Measurements from ENCODE around the gene NCKAP5.

Gene NCKAP5

DNA sequence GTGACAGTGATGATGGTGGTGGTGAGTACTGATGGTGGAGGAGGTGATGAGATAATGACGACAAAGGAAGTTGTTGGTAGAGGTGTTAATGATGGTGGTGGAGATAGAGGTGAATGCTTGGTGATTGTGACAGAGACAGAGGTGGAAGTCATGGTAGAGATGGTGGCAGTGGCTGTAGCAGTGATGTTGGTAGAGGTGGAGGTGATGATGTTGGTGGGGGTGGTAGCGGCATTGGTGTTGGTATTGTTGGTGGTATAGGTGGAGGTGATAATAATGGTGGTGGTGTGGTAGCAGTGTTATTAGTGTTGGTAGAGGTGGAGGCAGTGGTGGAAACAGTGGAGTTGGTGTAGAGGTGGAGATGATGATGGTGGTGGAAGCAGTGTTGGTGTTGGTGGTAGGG lies 934.6 kb downstream of the NCKAP5 start:
- H3K4me3 ChIP-seq (ENCODE audit: low read depth, low read length): no peak overlapping the region
- no peak for DNase-seq (ENCODE audit: low read depth)

DNA sequence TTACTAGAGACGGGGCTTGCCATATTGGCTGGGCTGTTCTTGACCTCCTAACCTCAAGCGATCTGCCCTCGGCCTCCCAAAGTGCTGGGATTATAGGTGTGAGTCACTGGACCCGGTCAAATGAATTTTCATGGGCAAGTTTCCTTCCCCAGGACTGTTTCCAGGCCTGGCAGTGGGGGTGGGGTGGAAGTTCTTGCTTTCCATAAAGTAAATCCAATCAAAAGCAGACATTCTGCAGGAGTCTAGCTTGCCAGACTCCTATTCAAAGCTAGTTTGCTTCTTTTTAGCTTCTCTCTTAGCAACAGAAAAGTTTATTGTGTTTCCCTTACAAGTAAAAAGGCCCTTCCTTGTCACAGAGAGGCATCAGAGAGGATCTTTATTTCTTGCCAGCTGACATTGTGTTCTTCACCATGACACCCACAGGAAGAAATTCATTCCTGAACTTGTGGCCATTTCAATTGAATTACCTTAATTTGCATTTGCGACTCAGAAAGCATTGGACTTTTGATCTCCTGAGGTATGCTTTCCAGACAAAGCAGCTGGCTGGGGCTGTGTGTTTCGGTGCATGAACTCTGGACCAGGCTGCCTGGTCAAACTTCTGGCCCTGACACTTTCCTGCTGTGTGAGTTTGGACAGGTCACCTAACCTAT lies 936.1 kb downstream of the NCKAP5 start:
- no peak for DNase-seq (ENCODE audit: low read depth)
- H3K4me3 ChIP-seq (ENCODE audit: low read depth, low read length): no peak overlapping the region

DNA sequence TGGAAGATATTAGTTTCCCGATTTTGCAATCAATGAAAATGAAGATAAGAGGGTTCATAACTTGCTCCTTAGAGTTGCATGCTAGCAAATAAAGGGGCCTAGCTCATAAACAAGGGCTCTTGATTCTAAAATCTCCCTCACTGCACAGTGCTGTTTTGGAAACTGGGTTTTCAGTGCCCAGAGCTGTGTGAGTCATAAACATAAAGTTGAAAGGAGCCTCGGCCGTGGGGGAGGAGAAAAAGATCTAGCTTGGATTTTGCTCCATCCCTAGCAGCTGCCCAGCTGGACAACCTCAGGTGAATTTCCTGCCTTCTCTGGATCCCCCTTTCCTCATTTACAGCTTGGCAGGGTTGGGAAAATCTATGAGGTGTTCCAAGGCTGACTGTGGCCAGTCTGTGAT lies 940.7 kb downstream of the NCKAP5 start:
- H3K4me3 ChIP-seq (ENCODE audit: low read depth, low read length): no peak overlapping the region
- DNase-seq (ENCODE audit: low read depth): no peak

DNA sequence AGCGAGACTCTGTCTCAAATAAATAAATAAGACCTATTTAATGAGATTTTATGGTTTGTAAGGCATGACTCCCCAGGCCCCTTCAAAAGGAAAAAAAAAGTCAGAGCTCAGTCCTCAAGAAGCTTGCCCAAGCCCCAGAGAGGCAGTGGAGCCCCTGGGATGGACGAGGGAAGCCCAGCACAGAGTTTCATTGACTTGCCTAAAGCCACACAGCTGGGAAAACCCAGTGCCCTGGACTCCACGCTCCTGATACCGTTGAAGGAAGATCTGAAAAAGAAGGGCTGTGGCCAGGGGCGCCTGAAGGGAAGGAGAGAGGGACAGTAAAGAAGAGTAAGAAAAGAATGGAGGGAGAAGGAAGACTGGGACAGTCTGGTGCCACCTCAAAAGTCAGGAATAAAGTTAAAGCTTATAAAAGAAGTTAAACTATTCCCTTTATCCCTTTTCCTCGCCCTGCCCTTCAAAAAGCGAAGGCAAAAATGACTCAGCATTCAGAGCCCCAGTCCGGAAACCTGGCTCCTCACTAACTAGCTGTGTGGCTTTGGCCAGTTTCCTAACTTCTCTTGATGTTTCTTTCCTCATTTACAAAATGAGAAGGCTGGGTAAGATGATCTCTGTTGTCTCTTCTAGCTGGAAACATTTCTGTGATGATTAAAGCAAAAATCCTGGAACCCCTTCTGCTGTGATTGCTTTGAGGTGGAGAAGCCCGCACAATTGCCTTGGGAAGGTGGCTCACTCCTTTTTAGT lies 945.0 kb downstream of the NCKAP5 start:
- H3K4me3 ChIP-seq (ENCODE audit: low read depth, low read length): no peak overlapping the region
- DNase-seq (ENCODE audit: low read depth): peak; percentile 24
